GM08714 (cell line): ENCODE measurements around the gene TLE6.
"Not testable (repeated sequence)": the region's sequence is repeated elsewhere in the genome, so short reads cannot be mapped to it uniquely, and the experiment has no call there.

Source experiments
- H3K4me3 ChIP-seq: fragments of 200-500 bp; sonication (Bioruptor generic); 2 replicates; pipeline ENCODE4 v1.5.1; 2014; ENCODE audit warnings: mild to moderate bottlenecking, low read length, inconsistent platforms
- ZNF274 ChIP-seq: IDR thresholded peaks from 2 replicates; pipeline ENCODE4 v1.6.1; 2012; ENCODE audit warnings: mild to moderate bottlenecking, low read depth, low read length

Gene TLE6

GRCh38 chr19:2962018-2962670 lies 15.2 kb upstream of the TLE6 start:
- H3K4me3 ChIP-seq, result no peak overlapping the region
- no peak for TF ChIP-seq ZNF274

DNA sequence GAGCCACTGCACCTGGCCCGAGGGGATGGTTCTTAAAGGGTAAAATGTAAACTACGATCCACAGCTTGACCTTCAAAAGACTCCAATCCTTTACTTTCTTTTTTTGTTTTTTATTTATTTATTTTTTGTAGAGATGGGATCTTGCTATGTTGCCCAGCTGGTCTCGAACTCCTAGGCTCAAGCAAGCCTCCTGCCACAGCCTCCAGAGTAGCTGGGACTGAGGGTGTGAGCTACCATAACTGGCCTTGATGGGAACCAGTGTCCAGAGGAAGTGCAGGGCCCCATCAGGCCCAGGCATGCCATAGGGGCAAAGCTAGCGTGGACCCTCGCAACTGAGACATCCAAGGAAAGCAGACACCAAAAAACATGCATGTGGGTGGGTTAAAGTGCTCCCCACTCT lies 14.2 kb upstream of the TLE6 start:
- no peak for TF ChIP-seq ZNF274
- H3K4me3 ChIP-seq, result no peak overlapping the region

DNA sequence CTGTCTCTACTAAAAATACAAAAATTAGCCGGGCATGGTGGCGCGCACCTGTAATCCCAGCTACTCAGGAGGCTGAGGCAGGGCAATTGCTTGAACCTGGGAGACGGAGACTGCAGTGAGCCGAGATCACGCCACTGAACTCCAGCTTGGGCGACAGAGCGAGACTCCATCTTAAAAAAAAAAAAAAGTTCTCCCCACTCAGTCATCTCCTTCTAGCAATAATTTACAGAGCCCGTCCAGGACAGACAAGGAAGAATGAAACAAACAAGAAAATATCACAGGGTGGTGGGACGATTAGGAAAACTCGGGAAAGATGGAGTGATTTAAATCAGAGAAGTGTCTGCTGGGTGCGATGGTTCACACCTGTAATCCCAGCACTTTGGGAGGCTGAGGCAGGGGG lies 13.7 kb upstream of the TLE6 start:
- not testable (repeated sequence) for H3K4me3 ChIP-seq

GRCh38 chr19:2964874-2965273 lies 12.5 kb upstream of the TLE6 start:
- no peak for TF ChIP-seq ZNF274
- H3K4me3 ChIP-seq, result no peak overlapping the region

DNA sequence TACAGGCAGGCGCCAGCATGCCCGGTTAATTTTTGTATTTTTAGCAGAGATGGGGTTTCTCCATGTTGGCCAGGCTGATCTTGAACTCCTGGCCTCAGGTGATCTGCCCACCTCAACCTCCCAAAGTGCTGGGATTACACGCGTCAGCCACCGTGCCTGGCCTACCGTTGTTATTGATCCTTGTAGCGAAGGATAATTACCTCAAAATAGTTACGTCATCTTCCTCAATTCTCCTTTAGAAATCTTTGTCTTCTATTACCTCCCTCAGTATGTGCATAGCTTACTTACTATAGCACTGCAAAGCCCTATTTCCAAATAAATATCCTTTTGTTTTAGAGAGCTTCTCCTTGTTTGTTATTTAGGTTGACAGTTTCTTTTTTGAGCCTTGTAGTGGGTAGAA lies 9.4 kb upstream of the TLE6 start:
- H3K4me3 ChIP-seq, result no peak overlapping the region
- no peak for TF ChIP-seq ZNF274

- no peak for TF ChIP-seq ZNF274
- H3K4me3 ChIP-seq, result no peak overlapping the region
Observed at GRCh38 chr19:2969104-2969504, 8.3 kb upstream of the TLE6 start.

DNA sequence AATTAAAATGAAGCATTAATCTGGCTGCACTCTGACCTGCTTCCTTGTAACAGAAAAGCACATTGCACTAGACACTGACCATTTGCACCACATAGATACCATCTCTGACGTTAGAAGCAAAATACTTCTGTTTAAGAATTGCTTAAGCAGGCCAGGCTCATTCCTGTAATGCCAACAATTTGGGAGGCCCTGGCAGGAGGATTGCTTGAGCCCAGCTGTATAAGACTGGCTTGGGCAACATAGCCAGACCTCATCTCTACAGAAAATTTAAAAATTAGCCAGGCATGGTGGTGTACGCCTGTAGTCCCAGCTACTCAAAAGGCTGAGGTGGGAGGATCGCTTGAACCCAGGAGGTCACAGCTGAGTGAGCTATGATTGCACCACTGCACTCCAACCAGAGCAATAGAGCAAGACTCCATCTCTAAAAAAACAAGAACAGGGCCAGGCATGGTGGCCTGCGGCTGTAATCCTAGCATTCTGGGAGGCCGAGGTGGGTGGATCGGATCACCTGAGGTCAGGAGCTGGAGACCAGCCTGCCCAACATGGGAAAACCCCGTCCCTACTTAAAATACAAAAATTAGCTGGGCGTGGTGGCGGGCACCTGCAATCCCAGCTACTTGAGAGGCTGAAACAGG lies 7.0 kb upstream of the TLE6 start:
- no peak overlapping the region for H3K4me3 ChIP-seq

GRCh38 chr19:2973229-2973628 lies 4.1 kb upstream of the TLE6 start:
- TF ChIP-seq ZNF274, result no peak
- no peak overlapping the region for H3K4me3 ChIP-seq

More for the DNA sequence above, 7.0 kb upstream of the TLE6 start:
- TF ChIP-seq ZNF274, result no peak

DNA sequence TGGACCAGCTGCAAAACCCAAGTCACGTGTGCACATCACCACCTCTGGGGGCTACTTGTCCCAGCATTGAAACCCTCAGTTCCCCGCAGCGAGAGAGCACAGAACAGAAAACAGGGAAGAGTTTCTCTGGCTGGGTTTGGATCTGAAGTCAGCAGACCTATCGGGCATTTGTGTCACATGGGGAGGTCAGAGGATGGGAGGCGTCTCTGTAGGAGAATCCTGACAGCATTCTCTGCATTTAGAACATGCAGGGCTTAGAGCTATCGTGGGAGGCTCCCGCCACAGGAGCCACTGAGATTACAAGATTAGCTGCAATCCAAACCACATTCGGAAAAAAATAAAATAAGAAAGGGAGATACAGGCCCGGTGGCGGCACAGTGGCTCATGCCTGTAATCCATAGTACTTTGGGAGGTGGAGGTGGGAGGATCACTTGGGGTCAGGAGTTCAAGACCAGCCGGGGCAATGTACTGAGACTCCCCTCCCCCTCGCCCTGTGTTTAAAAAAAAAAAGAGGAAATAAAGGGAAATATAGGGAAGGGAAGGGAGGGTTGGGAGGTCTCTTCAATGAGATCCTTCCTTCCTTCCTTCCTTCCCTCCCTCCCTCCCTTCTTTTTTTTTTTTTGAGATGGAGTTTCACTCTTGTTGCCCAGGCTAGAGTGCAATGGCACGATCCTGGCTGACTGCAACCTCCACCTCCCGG lies 2.9 kb upstream of the TLE6 start:
- H3K4me3 ChIP-seq, result no peak overlapping the region
- TF ChIP-seq ZNF274, result no peak

DNA sequence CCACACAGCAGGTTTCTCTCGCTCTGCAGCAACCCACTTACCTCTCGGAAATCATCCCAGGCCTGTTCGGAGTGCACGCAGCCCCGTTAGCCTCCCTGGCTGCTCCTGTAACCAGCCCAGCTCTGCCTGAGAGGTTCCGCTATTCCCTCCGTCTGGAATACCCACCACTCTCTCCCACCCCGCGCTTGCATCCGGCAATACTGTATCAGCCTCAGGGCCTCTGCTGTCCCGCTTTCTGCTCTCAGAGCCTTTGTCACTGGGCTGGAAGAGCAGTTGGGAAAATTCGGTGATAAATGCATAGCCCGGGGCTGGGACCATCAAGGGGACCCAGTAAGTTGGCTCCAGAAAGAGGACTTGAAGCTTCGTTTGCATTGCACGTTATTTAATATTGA lies 759 bp upstream of the TLE6 start:
- H3K4me3 ChIP-seq, result peak overlapping the region; percentile 78
- TF ChIP-seq ZNF274, result no peak

DNA sequence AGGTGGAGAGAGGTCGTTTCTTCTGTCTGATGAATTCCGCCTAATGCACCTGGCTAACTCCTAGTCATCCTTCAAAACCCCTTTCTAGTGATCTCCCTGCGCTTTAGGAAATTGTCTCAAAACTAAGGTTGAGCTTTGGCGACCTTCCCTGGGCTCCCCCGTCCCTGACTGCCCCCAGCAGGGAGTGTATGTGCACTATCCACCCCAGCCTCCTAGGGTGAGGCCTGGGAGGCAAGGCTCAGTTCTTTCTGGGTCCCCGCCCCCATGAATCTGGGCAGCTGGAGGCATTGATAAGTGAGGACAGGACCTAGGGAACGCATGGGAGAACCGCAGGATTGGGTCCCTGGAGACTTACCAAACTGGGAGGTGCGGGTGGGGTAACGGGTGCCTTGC lies 378 bp downstream of the TLE6 start:
- TF ChIP-seq ZNF274, result no peak
- H3K4me3 ChIP-seq, result peak overlapping the region; percentile 13; the same call in 1 of the 2 replicates

DNA sequence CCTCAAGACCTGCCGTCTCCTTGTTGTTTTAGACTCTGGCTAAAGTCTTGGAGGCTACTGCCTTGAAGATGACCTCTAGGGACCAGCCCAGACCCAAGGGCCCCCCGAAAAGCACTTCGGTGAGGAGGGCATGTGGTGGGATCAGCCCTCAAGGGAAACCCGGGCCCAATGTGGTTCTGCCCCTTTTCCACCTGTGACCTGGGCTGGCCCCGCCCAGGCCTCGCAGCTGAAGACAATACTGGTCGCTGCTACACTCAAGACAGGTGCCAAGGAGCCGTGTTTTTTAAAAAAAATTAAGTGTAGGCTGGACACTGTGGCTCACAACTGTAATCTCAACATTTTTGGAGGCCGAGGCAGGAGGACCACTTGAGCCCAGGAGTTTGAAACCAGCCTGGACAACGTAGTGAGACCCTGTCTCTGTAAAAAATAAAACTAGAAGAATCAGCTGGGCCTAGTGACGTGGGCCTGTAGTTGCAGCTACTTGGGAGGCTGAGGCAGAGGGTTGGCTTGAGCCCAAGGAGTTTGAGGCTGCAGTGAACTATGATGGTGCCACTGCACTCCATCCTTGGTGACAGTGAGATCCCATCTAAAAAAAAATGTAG lies 903 bp downstream of the TLE6 start:
- TF ChIP-seq ZNF274, result no peak
- no peak overlapping the region for H3K4me3 ChIP-seq

GRCh38 chr19:2978772-2979171 lies 1.4 kb downstream of the TLE6 start:
- no peak for TF ChIP-seq ZNF274
- no peak overlapping the region for H3K4me3 ChIP-seq

DNA sequence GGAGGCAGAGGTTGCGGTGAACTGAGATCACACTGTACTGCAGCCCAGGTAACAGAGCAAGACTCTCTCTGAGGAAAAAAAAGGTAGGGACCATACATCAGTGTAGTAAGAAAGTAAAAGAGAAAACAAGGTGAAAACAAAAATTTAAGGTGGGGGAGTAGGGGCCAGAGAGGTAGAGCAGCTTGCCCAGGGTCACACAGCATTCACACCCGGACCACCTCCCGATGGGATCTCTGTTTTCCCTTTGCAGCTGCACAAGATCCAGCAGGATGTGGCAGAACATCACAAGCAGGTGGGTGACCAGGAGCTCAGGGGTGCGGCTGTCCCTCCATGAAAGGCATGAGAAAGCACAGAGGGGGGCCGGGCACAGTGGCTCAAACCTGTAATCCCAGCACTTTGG lies 4.5 kb downstream of the TLE6 start:
- no peak for TF ChIP-seq ZNF274
- H3K4me3 ChIP-seq, result no peak overlapping the region

- TF ChIP-seq ZNF274, result no peak
- no peak overlapping the region for H3K4me3 ChIP-seq
Observed at GRCh38 chr19:2982561-2982960, 5.2 kb downstream of the TLE6 start.
